ENCODE measurements around the gene SLC25A15.
A peak's percentile ranks its signal among the peaks of the same experiment; 100 is the strongest.

The SLC25A15 gene

DNA sequence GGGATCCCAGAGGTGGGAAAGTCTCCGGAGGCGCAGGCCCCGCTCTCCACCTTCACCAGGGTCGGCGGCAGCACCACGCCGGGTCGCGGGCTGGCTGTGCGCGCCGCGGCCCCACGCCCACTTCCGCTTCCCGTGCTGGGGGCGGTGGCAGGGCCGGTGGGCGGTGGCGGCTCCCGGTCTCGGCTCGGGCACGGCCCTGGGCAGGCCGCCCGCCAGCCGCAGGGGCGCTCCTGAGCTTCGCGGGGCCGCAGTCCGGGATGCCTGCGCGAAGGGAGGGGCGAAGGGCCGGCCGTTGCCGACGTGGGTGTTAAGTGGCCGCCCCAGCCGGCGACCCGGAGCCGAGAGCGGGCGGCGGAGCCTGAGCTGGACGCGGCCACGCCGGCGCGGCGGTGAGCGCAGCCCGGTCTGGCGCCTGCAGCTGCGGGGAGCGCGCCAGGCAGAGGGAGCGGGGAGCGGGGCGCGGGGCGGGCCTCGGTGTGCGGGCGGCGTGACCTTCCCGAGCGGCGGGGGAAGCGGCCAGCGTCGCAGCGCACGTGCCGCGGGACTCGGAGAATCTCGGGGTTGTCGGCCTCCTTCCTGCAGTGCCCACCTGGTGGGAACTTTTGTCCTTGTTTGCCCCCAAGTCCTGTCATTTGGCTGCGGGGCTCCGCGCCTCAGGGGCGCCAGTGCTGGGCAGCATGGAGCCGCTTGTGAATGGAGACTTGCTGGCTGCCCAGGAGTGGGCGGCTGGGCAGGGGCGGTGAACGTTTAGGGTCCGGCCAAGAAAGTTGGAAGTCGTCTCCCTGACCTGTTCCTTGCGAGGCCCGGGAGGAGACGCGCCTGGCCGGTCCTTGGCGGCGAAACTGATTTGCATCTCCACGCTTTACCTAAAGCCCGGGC is at the start of gene SLC25A15:
Gene SLC25A15, plus strand, starts transcription at position 337 of the 879 bp plus-strand sequence. CDS start 3,616 bp downstream, outside the sequence.
- no peak for DNase-seq

DNA sequence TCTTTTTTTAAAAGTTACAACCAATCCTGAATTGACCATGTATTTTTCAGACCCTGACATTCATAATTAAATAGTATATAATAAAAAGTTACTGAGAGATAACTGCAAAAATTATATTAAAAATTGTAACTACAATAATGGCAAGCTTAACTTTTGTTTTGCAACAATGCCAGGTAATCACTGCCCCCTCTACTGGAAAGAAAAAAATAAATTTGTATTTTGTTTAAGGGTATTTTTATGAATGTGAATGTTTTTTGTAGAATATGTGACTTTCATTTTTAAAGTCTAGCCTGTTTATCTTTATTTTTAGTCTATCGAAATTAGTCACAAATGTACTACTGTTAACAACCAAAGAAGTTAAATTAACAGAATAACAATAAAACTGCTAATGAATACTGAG is 40.1 kb upstream of the SLC25A15 start:
- no peak for DNase-seq

GRCh38 chr13:40755082-40755700 is 34.2 kb upstream of the SLC25A15 start:
- no peak for DNase-seq

- no peak for DNase-seq
Observed at GRCh38 chr13:40756042-40756441, 33.4 kb upstream of the SLC25A15 start.

GRCh38 chr13:40758811-40759210 is 30.6 kb upstream of the SLC25A15 start:
- no peak for DNase-seq

GRCh38 chr13:40762849-40763248 is 26.6 kb upstream of the SLC25A15 start:
- no peak for DNase-seq

DNA sequence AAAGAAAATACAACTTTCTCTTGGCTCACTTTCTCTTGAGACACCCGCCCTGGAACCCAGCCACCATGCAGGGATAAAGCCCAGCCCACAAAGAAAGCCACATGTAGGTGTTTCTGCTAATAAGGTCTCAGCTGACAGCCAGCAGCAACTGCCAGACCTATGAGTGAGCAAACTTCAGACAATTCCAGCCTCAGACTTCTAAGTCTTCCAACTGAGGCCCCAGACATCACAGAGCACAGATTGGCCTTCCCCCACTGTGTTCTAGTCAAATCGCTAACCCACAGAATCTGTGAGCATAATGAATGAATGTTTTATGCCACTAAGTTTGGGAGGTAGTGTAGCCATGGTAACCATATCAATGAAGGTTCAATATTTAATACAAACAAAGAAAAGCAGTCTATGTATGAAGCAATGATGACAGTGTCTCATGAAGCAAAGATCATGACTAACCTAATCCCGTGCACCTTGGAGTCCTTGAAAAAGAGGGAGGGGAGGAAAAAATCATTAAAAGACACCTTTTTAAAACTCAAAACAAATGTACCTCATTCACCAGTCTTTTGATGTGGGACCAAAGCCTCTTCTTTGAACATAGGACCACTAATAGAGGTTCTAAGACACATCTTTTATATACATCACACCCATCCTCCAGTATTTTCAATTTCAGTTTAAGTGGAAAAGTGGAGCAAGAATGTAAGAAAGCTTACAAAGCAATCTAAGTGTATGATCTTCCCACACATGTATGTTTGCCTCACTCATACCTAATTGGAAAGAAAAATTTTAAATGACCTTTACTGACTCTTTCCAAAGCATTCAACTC is 24.6 kb upstream of the SLC25A15 start:
- no peak for DNase-seq

GRCh38 chr13:40765602-40766001 is 23.8 kb upstream of the SLC25A15 start:
- no peak for DNase-seq

DNA sequence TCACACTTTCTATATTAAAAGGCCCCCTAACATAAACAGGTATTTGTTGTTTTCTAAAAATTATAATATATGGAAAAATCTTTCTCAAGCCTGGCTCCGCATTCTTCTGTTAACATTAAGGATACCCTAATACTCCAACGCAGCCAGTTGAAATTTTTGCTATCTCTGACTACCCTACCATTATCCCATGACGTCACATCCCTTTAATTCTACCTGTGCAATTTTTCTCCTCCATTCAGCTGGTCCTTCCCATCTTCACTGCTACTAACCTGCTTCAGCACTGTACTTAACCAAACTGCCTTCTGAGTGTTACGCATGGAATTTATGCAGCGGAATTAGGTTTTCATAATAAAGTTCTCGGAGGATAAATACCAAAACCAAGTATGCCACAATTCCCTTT is 19.4 kb upstream of the SLC25A15 start:
- no peak for DNase-seq

DNA sequence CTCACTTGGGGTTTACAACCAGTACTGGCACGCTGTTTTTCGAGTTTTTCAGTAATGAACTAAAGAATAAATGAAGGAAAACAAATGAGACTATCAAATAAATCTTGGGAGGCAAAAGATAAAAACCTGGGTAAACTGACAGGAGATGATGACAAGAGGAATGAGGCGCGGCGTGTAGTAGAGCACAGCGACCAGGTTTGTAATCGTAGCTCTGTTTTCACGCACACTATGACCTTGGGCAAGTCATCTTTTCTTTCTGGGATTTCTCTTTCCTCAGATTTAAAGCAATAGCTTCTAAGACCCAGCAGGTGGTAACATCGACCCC is 18.8 kb upstream of the SLC25A15 start:
- no peak for DNase-seq

DNA sequence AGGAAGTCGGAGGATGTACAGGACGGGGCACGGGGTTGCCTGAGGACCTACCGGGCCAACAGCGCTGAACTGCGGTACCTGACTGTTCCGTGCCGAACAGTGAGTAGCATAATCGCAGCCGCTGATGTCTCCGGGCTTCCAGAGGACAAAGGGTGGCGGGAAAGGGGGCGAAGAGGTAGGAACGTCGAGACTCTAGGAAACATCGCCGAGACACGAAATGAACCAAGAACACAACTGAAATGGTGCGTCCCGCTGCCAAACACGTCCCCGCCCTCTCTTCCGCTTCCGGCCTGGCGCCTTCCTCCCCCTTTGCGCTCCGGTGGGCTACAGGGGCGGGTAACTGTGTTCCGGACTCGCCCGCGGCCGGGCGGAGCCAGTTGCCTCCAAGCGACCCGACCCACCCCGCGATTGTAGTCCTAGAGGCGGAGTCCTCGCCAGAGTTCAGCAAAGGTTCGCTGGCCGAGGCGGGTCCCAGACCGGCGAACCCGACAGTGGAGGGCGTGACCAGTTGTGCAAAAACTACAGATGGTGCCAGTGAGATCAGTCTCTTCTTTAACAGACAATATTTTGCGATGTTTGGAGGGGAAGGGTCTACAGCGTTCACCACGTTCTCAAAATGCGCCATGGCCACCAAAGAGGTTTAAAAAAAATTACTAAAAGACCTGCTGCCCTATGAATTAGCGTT is 18.3 kb upstream of the SLC25A15 start, which contains the start of gene MRPS31:
Gene MRPS31, minus strand, starts transcription at position 257 of the 685 bp plus-strand sequence. Its CDS starts 54 bp downstream, at position 203.
- DNase-seq: peak; percentile 37 to 77

GRCh38 chr13:40772765-40773473 is 16.5 kb upstream of the SLC25A15 start:
- DNase-seq: no peak

DNA sequence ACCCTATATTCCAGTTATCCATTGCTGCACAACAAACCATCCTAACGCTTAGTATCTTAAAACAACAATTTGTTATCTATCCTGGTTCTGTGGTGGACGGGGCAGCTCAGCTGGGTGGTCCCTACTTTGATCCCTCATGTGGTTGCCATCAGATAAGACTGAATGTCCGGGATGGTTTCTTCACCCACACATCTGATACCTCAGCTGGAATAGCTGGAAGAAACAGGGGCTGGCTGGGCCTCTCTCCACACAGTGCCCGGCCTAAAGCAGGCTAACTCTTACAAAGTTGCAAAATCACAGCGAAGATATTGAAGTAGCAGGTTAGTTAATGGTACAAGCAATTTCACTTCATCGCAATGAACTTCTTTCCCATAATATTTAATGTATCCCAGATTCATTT is 14.7 kb upstream of the SLC25A15 start:
- no peak for DNase-seq

DNA sequence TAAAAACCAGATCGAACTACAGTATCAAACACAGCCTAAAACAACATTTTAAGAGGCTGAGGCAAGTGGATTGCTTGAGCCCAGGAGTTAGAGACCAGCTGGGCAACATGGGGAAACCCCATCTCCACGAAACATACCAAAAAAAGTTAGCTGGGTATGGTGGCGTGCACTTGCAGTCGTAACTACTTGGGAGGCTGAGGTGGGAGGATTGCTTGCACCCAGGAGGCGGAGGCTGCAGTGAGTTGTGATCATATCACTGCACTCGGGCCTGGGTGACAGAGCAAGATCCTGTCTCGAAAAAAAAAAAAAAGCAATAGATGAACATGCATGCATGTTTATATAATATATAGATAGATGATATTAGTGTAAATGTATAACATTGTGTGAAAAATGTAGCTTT is 13.2 kb upstream of the SLC25A15 start:
- DNase-seq: no peak

GRCh38 chr13:40776681-40777165 is 12.7 kb upstream of the SLC25A15 start:
- no peak for DNase-seq

DNA sequence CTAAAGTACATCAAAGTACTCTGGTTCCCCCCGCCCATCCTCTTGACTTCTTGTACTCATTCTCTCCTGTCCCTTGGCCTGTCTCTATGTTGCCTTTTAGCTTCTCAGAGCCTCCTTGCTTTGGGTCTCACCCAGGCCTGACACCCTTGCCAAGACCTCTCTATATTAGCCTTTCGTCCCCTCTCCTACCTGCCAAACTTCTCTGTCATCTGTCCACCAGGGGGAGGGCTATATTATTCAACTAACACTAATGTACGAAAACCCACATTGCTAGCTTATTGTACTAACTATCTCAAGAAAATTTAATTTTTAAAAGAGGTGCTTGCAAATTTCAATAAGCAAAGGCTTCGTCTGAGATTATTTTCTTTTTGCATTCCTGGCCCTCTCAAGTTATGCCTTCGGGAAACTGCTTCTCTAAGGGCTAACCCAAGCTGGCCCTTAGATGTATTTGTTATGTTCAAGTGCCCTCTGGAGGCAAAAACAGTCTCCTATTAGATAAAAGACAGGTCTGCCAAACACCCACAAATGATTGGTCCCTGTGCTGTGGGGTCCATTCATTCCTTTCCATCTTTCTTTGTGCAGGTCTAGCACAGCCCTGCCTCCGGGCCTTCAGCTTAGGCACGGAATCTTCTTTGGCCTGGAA is 12.1 kb upstream of the SLC25A15 start:
- no peak for DNase-seq

- DNase-seq: no peak
Observed at GRCh38 chr13:40777809-40778175, 11.6 kb upstream of the SLC25A15 start.

GRCh38 chr13:40779049-40779448 is 10.4 kb upstream of the SLC25A15 start:
- no peak for DNase-seq

- no peak for DNase-seq
Observed at GRCh38 chr13:40779796-40780285, 9.6 kb upstream of the SLC25A15 start.

- no peak for DNase-seq
Observed at GRCh38 chr13:40780822-40781401, 8.5 kb upstream of the SLC25A15 start.

GRCh38 chr13:40781717-40782116 is 7.7 kb upstream of the SLC25A15 start:
- DNase-seq: no peak

Measured in cerebellar nuclear complex (tissue), 1 donor.